Activated CD4-positive, alpha-beta T cell treated with anti-CD3 and anti-CD28 coated beads, Interleukin-2, amount 10 ng/mL, durations not matched to agents 7 days and 5 days (primary cell): ENCODE data around the gene HOOK2. TPM values are rescaled to one million over a fixed set of nuclear protein-coding genes. Genes with fewer than 3 reads are reported as not detected.

Experiments
- CTCF ChIA-PET: fragments of 350-600 bp; sonication (Branson Sonifier 250); formaldehyde crosslinking; loops from one replicate; lab custom pipeline; 2021; ENCODE audit warnings: antibody characterized with exemption; lab: Charles Lee
- POLR2A ChIA-PET: fragments of 350-600 bp; sonication (Branson Sonifier 250); formaldehyde crosslinking; loops from one replicate; lab custom pipeline; 2021; ENCODE audit warnings: antibody characterized with exemption; lab: Charles Lee
- DNase-seq: peaks from one replicate; pipeline ENCODE4 v3.0.0-alpha.2; 2020
- H3K27ac Mint-ChIP-seq: one replicate; pipeline ENCODE4 v1.8.0; 2021; ENCODE audit warnings: mild to moderate bottlenecking, moderate library complexity, mixed read lengths
- H3K27me3 Mint-ChIP-seq: one replicate; pipeline ENCODE4 v1.8.0; 2021; ENCODE audit warnings: mixed read lengths
- H3K36me3 Mint-ChIP-seq: one replicate; pipeline ENCODE4 v1.8.0; 2021; ENCODE audit warnings: low read depth, mixed read lengths
- H3K4me1 Mint-ChIP-seq: one replicate; pipeline ENCODE4 v1.8.0; 2021; ENCODE audit warnings: mixed read lengths
- H3K4me3 Mint-ChIP-seq: one replicate; pipeline ENCODE4 v1.8.0; 2021; ENCODE audit warnings: mild to moderate bottlenecking, moderate library complexity, mixed read lengths
- H3K9me3 Mint-ChIP-seq: one replicate; pipeline ENCODE4 v1.8.0; 2021; ENCODE audit warnings: mixed read lengths
- total RNA-seq, 2 experiments: library from RNA; stranded (reverse); gene quantifications; one replicate each; pipeline ENCODE4 v1.2.3, GENCODE V29; 2021

Gene HOOK2
- total RNA-seq, 2 experiments from 2014 or later: 13.9 to 14.0 TPM

DNA sequence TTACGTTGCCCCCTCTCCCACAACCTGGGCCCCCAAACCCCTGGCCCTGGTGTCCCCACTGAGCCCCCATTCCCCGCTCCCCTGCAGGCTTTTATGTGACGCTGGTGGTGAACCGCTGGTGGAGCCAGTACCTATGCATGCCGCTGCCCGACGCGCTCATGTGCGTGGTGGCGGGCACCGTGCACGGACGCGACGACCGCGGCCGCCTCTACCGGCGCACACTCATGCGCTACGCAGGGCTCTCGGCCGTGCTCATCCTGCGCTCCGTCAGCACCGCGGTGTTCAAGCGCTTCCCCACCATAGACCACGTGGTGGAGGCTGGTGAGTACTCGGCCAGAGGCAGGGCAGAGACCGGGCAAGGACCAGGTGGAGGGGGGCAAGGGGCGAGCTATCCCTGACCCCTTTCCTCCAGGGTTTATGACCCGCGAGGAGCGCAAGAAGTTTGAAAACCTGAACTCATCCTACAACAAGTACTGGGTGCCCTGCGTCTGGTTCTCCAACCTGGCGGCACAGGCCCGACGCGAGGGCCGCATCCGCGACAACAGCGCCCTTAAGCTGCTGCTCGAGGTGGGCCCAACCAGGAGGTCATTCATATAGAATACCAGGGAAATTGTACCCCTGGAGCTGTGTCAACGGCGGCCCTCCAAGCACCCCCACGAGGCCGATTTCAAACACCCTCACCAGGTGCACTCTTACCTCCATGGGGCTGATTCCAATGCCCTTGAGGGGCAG is 20.7 kb downstream of the HOOK2 start:
- Mint-ChIP-seq H3K36me3 (no peaks in the 10 kb centered on the region), H3K27me3 (peaks cover 11% of the 10 kb centered on the region), H3K9me3 (no peaks in the 10 kb centered on the region), H3K27ac (no peak overlapping the region), H3K4me1 (peaks cover 10% of the 10 kb centered on the region), H3K4me3 (no peak overlapping the region)
- POLR2A ChIA-PET: no interaction called here
- DNase-seq: no peak
- CTCF ChIA-PET: interaction anchor here (1.2 to 15.9 kb wide), 7 partner anchors 8 to 93 kb away, joined by 3 to 211 read pairs (median 4); partner anchors contain the start of gene JUNB

DNA sequence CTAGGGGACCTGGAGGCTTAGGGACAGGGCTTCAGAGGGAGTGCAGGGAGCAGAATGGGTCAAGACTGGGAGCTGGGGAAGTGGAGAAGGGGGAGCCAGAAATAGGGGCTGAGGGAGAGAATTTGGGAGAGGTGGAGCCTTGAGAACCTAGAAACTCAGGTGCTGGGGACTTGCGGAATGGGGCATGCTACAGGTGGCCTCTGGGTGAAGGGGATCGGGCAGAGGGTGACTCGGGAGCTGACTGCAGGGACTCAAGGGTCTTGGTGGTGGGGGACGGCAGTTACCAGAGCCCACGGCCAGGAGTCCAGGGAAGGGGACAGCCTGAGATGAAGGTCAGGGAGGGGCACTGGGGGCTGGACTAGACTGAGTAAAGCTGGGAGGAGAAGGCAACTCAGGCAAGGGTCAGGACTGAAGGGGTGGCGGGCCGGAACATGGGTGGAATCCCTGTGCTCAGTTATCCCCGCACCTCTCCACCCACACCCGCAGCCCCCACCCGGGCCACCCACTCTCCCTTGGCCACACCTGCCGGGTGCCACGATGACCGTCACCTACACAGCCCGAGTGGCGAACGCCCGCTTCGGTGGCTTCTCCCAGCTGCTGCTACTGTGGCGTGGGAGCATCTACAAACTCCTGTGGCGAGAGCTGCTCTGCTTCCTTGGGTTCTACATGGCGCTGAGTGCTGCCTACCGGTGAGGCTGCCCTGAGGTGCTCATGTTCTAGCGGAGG is 23.1 kb downstream of the HOOK2 start:
- no peak for DNase-seq
- peaks cover 7% of the 10 kb centered on the region for H3K27me3 Mint-ChIP-seq
- peaks cover 4% of the 10 kb centered on the region for H3K4me1 Mint-ChIP-seq
- no peak overlapping the region for H3K4me3 Mint-ChIP-seq
- no peak overlapping the region for H3K27ac Mint-ChIP-seq
- peaks cover 12% of the 10 kb centered on the region for H3K36me3 Mint-ChIP-seq
- CTCF ChIA-PET: interaction anchor here (0.6 to 2.8 kb wide), 7 partner anchors 8 to 189 kb away, joined by 3 to 10 read pairs (median 5); no protein-coding TSS in a partner anchor
- POLR2A ChIA-PET: no interaction called here
- peaks cover 8% of the 10 kb centered on the region for H3K9me3 Mint-ChIP-seq

DNA sequence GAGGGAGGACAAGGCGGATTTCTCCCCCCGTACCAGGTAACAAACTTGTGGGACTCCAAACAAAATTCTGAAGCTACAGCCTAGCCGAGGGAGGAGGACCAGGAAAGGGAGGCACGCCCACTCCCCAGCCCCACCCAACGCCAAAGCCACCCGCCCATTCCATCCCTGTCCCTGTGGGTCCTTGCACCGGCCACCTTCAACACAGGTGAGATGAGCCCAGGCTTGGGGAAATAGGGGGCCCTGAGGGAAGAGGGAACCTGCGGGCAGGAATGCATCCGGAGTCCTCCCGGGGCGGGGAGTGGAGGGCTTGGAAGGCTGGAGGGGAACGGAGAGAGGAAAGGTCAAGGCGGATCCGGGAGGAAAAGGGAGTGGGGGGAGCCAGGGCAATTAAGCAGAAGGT is 23.7 kb downstream of the HOOK2 start, which contains the start of gene BEST2:
Gene BEST2 (plus strand): TSS at position 157 of the 400 bp plus-strand sequence. CDS start 802 bp downstream, outside the sequence.
- DNase-seq: no peak
- Mint-ChIP-seq H3K36me3 (peaks cover 17% of the 10 kb centered on the region), H3K27ac (no peak within 1 kb of the TSS), H3K4me1 (peaks cover 4% of the 10 kb centered on the region), H3K9me3 (peaks cover 9% of the 10 kb centered on the region), H3K4me3 (no peak within 1 kb of the TSS), H3K27me3 (peaks cover 7% of the 10 kb centered on the region)
- ChIA-PET CTCF (interaction anchor here (2.8 kb wide), 1 partner anchor 9 kb away, joined by 10 read pairs; no protein-coding TSS in a partner anchor), POLR2A (no interaction called here)

DNA sequence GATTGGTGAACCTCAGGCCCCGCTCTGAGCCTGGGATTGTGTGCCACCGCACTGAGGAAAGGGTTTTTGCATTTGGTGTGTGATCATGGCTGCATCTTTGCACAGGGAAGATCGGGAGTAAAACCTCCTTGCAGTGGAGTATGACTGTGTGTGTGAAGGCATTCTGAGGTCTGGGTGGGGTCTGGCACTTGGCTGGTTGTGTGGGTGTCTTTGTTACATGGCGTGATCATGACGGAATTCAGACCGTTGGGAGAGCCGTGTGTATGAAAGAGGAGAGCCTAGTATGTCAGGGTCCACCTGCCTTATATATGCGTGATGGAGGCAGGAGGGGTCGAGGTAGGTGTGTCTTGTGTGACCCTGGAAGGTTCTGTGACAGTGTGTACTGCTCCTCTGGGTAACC is 24.5 kb downstream of the HOOK2 start:
- ChIA-PET POLR2A (no interaction called here), CTCF (interaction anchor here (2.8 kb wide), 1 partner anchor 9 kb away, joined by 10 read pairs; no protein-coding TSS in a partner anchor)
- peaks cover 25% of the 10 kb centered on the region for H3K36me3 Mint-ChIP-seq

DNA sequence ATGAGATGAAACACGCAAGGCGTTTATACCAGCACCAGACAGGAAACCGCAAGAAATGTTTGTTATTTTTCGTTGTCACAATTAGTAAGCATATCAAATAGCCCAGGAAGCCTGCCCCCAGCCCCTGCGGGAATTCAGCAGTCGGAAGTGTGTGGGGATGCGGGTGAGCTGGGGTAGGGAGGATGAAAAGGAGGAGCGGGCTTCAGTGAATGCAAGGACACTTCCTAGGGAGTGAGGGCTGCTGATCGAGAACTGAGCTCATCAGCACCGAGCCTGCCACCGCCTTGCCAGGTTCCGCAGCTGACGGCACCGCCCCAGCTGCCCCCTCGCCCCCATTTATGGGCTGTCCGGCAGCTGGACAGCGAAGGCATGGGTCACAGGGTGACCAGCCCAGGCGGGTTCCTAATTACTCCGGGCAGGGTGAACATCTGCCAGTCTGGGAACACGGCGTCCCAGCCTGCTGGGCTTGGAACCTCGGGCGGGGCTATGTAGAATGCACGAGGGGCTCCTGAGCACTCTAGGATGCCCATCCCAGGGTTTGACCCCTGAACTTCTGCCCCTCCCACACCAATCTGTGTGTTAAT is 25.3 kb downstream of the HOOK2 start:
- no peak overlapping the region for H3K27ac Mint-ChIP-seq
- H3K4me3 Mint-ChIP-seq: no peak overlapping the region
- H3K9me3 Mint-ChIP-seq: peaks cover 9% of the 10 kb centered on the region
- peaks cover 4% of the 10 kb centered on the region for H3K4me1 Mint-ChIP-seq
- ChIA-PET CTCF (interaction anchor here (0.6 to 2.8 kb wide), 3 partner anchors 10 to 181 kb away, joined by 3 to 10 read pairs (median 4); no protein-coding TSS in a partner anchor), POLR2A (no interaction called here)
- no peak for DNase-seq
- H3K36me3 Mint-ChIP-seq: peaks cover 33% of the 10 kb centered on the region
- H3K27me3 Mint-ChIP-seq: peaks cover 7% of the 10 kb centered on the region

More for the DNA sequence above, 24.5 kb downstream of the HOOK2 start:
- Mint-ChIP-seq H3K27me3 (peaks cover 7% of the 10 kb centered on the region), H3K27ac (no peak overlapping the region), H3K9me3 (peaks cover 9% of the 10 kb centered on the region), H3K4me3 (no peak overlapping the region), H3K4me1 (peaks cover 4% of the 10 kb centered on the region)
- no peak for DNase-seq

DNA sequence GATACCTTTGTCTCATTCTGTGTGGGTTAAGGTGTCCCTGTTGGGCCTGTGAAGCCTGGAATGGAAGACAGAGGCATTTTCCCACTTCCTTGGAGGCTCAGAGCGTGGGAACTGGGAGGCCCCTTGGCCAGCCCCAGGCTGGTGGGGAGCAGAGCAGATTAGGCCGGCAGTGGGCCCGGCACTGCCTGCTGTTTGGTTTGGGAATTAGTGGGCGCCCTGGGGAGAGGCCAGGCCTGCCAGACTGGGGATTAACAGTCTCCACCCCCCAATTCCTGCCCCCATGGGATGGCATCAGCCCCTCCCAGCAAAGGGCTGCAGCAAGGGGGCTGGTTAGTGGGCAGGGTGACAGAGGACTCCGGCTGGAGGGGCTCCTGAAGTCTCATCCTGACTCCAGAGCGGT is 26.9 kb downstream of the HOOK2 start:
- Mint-ChIP-seq H3K36me3 (peaks cover 36% of the 10 kb centered on the region), H3K27ac (no peak overlapping the region), H3K27me3 (peaks cover 7% of the 10 kb centered on the region), H3K9me3 (peaks cover 9% of the 10 kb centered on the region), H3K4me1 (peaks cover 4% of the 10 kb centered on the region), H3K4me3 (no peak overlapping the region)
- POLR2A ChIA-PET: no interaction called here
- CTCF ChIA-PET: no interaction called here
- DNase-seq: no peak

DNA sequence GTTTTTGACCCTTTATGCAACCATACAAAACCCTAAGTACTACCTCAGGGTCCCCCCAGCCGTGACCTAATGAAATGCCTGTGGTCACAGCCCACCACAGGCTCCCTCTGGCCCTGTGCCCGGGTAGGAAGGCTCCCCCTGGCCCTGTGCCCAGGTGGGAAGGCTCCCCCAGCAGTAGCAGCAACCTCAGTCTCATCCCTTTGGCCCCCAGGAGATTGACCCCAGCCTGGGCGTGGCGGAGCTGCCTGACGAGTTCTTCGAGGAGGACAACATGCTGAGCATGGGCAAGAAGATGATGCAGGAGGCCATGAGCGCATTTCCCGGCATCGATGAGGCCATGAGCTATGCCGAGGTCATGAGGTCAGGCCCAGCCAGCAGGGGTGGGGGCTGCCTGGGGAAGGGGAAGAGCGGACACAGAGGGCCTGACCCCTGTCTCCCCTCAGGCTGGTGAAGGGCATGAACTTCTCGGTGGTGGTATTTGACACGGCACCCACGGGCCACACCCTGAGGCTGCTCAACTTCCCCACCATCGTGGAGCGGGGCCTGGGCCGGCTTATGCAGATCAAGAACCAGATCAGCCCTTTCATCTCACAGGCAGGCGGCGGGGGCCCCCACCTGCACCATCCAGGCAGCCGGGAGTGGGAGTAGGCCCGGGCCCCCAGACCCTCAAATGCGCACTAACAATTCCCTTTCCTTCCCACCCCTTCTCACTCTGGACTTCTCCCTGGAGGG is 30.0 kb downstream of the HOOK2 start:
- no peak overlapping the region for H3K27ac Mint-ChIP-seq
- H3K9me3 Mint-ChIP-seq: peaks cover 9% of the 10 kb centered on the region
- peaks cover 2% of the 10 kb centered on the region for H3K27me3 Mint-ChIP-seq
- H3K36me3 Mint-ChIP-seq: peaks cover 47% of the 10 kb centered on the region
- no peak for DNase-seq
- H3K4me3 Mint-ChIP-seq: no peak overlapping the region
- ChIA-PET POLR2A (no interaction called here), CTCF (interaction anchor here (2.0 to 2.4 kb wide), 2 partner anchors 10 to 12 kb away, joined by 8 to 12 read pairs; no protein-coding TSS in a partner anchor)
- peaks cover 4% of the 10 kb centered on the region for H3K4me1 Mint-ChIP-seq

DNA sequence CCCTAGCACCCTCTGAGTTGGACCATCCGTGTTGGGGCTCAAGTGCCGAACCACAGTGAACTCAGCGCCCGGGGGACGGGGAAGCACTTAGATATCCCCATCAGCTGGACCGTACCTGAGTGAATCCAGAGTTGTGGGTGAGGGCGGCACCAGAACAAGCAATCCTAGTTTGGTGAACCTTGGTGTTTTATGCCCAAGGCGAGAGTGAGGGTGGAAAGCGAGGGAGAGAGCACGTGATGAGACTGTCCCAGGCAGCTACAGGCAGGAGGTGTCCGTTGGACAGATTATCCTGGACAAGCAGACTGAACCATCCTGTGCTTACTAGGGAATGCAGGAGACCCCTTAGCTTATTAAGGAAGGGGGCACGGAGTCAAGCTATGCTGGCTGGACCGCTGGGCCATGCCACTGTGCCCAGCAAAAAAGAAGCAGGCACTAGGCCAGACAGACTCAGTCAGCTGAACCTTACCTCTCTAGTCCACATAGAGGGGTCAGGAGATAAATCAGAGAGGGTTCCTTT is 37.5 kb downstream of the HOOK2 start:
- POLR2A ChIA-PET: interaction anchor here (0.5 kb wide), 1 partner anchor 1125 kb away, joined by 3 read pairs; no protein-coding TSS in a partner anchor
- Mint-ChIP-seq H3K4me1 (peaks cover 34% of the 10 kb centered on the region), H3K27ac (peak overlapping the region; percentile 94), H3K27me3 (no peaks in the 10 kb centered on the region), H3K9me3 (no peaks in the 10 kb centered on the region), H3K36me3 (peaks cover 26% of the 10 kb centered on the region), H3K4me3 (peak overlapping the region; percentile 99)
- CTCF ChIA-PET: interaction anchor here (1.2 to 2.0 kb wide), 4 partner anchors 20 to 22 kb away, joined by 3 to 7 read pairs (median 4); no protein-coding TSS in a partner anchor
- no peak for DNase-seq

DNA sequence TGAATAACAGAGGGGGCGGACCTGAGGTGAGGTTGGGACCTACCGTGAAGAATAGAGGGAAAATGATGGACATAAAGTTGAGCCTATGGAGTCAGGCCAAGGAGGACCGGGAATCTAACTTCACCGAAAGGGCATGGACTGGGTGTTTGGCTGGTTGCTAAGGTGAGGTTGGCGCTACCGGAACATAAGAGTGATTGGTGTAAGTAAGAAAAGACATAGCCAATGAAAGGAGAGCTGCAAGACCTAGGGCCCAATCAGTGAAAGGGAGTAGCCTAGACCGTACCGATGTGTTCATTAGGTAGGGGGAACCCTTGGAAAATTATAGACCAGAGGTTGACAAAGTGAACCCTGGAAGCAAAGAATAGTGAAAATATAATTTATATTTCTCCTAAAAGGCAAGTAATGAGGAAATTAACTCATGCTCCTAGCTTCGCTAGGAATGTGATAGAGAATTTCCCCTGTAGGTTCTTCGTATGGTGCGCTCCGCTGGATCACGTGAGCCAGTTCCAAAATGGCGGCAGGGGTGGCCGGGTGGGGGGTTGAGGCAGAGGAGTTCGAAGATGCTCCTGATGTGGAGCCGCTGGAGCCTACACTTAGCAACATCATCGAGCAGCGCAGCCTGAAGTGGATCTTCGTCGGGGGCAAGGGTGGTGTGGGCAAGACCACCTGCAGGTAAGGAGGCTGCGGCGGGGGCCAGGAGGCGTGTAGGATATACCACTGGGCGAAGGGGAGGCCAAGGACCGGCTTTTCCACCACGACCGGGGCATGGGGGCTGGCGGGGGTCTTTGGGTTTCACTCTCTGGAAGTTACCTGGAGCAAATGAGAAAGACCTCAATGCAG is 38.1 kb downstream of the HOOK2 start, which contains the start of gene GET3:
Gene GET3 (plus strand): TSS at position 503 of the 840 bp plus-strand sequence. CDS start 9 bp downstream, at position 512.
- CTCF ChIA-PET: interaction anchor here (0.6 to 2.0 kb wide), 7 partner anchors 10 to 28 kb away, joined by 3 to 8 read pairs (median 4); no protein-coding TSS in a partner anchor
- Mint-ChIP-seq H3K9me3 (no peaks in the 10 kb centered on the region), H3K36me3 (peaks cover 26% of the 10 kb centered on the region), H3K27me3 (no peaks in the 10 kb centered on the region), H3K4me1 (peaks cover 39% of the 10 kb centered on the region), H3K4me3 (peak within 1 kb of the TSS; percentile 99), H3K27ac (peak within 1 kb of the TSS; percentile 94)
- DNase-seq: peak; percentile 89
- POLR2A ChIA-PET: interaction anchor here (0.5 to 0.8 kb wide), 4 partner anchors 56 to 1125 kb away, joined by 3 to 5 read pairs (median 4); partner anchors contain the start of gene RNASEH2A

DNA sequence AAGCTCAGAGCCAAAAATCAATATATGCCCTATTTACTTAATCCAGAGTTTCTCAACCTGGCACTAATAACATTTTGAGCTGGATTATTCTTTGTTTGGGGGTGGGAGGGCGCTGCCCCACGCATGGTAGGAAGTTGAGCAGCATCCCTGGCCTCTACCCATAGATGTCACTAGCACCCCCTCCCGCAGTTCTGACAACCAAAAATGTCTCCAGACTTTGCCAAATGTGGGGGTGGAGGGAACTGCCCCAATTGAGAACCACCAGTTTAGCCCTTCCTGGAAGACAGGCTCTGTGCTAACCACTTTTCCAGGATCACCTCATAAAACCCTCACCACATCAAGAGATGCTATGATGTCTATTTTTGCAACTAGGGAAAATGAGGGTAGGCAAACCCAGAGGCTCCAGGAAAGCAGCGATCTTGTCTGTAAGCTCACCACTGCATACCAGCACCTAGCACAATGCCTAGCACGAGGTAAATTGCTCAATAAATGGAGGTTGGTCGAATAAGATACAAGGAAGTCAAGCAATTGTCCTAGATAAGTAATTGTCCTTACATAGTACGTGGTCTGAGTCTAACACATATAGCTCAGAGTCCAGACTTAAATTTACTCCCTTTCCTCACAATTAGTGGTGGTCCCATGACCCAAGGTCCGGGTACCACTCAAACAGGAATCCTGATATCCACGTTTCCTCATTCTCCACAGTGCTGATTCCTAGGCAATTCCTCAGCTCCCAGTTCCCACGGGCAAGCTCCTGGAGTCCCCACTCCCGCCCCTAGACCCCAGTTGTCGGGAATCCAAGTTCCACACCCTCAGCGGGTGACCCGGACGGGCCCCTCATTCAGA is 41.8 kb downstream of the HOOK2 start:
- Mint-ChIP-seq H3K4me1 (peaks cover 46% of the 10 kb centered on the region), H3K27me3 (no peaks in the 10 kb centered on the region), H3K4me3 (peak overlapping the region; percentile 89), H3K9me3 (no peaks in the 10 kb centered on the region), H3K36me3 (peaks cover 34% of the 10 kb centered on the region), H3K27ac (peak overlapping the region; percentile 97)
- CTCF ChIA-PET: interaction anchor here (0.6 to 2.6 kb wide), 17 partner anchors 10 to 232 kb away, joined by 3 to 22 read pairs (median 5); partner anchors contain the start of gene TNPO2
- POLR2A ChIA-PET: interaction anchor here (0.6 to 1.7 kb wide), 3 partner anchors 10 to 60 kb away, joined by 3 to 8 read pairs (median 7); partner anchors contain the start of gene TNPO2
- DNase-seq: peak; percentile 72
